ENCODE measurements around the gene TAF1A. TPM values are rescaled to one million over a fixed set of nuclear protein-coding genes. Genes with fewer than 3 reads are reported as not detected.

The TAF1A gene
- total RNA-seq, 1 experiment from 2014 or later, result 19.3 TPM

DNA sequence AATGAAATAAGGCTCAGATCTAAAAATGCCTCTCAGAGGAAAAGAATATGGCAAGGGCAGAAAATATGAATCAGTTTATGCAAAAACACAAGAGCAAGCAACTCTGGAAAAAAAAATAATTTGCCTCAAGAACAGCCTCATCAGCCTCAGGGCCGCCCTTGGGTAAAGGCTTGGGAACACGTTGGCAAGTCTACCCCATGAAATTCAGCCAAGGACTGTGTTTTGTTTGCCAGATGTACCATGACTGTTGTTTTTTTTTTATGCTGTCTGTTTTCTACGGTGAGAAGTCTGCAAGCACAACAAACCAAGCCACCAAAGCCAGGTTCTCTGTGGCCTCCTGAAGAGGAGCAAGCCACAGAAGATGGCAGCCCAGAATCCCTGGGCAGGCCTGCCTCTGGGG, 59.8 kb downstream of the TAF1A start:
- Histone ChIP-seq H3K9me3 (ENCODE audit: low read depth, low read length, poor library complexity, severe bottlenecking) (no peaks in the 10 kb centered on the region), H3K27me3 (replicated peaks; ENCODE audit: insufficient read depth, low read depth, low read length, poor library complexity) (no peaks in the 10 kb centered on the region), H3K27ac (ENCODE audit: low read depth, low read length, poor library complexity, severe bottlenecking) (no peak overlapping the region), H3K4me3 (ENCODE audit: low read depth, low read length, poor library complexity, severe bottlenecking) (no peak overlapping the region), H3K4me1 (ENCODE audit: insufficient read depth, low read length, poor library complexity, severe bottlenecking) (no peaks in the 10 kb centered on the region), H3K36me3 (ENCODE audit: insufficient read depth, low read length, poor library complexity, severe bottlenecking) (no peaks in the 10 kb centered on the region)
- TF ChIP-seq EZH2 (IDR thresholded peaks at IDR 0.05; ENCODE audit: borderline replicate concordance, low read depth, low read length, poor library complexity, severe bottlenecking), result no peak
- TF ChIP-seq, protein P1, sequence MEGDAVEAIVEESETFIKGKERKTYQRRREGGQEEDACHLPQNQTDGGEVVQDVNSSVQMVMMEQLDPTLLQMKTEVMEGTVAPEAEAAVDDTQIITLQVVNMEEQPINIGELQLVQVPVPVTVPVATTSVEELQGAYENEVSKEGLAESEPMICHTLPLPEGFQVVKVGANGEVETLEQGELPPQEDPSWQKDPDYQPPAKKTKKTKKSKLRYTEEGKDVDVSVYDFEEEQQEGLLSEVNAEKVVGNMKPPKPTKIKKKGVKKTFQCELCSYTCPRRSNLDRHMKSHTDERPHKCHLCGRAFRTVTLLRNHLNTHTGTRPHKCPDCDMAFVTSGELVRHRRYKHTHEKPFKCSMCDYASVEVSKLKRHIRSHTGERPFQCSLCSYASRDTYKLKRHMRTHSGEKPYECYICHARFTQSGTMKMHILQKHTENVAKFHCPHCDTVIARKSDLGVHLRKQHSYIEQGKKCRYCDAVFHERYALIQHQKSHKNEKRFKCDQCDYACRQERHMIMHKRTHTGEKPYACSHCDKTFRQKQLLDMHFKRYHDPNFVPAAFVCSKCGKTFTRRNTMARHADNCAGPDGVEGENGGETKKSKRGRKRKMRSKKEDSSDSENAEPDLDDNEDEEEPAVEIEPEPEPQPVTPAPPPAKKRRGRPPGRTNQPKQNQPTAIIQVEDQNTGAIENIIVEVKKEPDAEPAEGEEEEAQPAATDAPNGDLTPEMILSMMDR (conservative IDR thresholded peaks at IDR 0.05; ENCODE audit: low read depth, low read length), result no peak
- no peak for DNase-seq (ENCODE audit: low spot score)
- ChIA-PET POLR2A (ENCODE audit: low non-redundant PET) (no interaction called here), CTCF (no interaction called here)
- BruUV-seq (replicated peaks), result no TSS peak
- intact Hi-C loops (cut with micrococcal nuclease; ENCODE audit: unreplicated experiment), result no loop called here

DNA sequence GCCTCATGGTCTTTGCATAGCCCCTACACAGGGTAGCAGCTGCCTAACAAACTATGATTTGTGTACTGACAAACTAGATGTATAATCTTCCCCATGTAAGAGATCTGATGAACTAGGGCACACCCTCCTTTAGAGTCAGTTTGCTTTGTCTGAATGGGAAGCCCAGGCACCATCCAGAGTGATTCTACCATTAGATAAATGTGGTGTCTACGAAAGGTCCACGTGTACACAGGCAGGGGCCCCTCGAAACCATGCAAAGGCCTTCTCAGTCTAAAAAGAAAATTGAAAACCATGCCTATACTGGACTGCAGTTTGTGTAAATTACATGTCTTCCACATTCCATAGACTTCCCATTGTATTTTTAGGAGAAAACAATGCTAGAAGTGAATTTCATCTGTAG, 60.6 kb downstream of the TAF1A start:
- H3K9me3 ChIP-seq (ENCODE audit: low read depth, low read length, poor library complexity, severe bottlenecking), result no peaks in the 10 kb centered on the region
- H3K27ac ChIP-seq (ENCODE audit: low read depth, low read length, poor library complexity, severe bottlenecking), result no peak overlapping the region
- TF ChIP-seq, protein P1 (conservative IDR thresholded peaks at IDR 0.05; ENCODE audit: low read depth, low read length), result no peak
- no peak for TF ChIP-seq EZH2 (IDR thresholded peaks at IDR 0.05; ENCODE audit: borderline replicate concordance, low read depth, low read length, poor library complexity, severe bottlenecking)
- no peak for DNase-seq (ENCODE audit: low spot score)
- intact Hi-C loops (cut with micrococcal nuclease; ENCODE audit: unreplicated experiment), result no loop called here
- CTCF ChIA-PET, result no interaction called here
- no peaks in the 10 kb centered on the region for H3K27me3 ChIP-seq (replicated peaks; ENCODE audit: insufficient read depth, low read depth, low read length, poor library complexity)
- no peak overlapping the region for H3K4me3 ChIP-seq (ENCODE audit: low read depth, low read length, poor library complexity, severe bottlenecking)
- no peaks in the 10 kb centered on the region for H3K36me3 ChIP-seq (ENCODE audit: insufficient read depth, low read length, poor library complexity, severe bottlenecking)
- BruUV-seq (replicated peaks), result no TSS peak
- POLR2A ChIA-PET (ENCODE audit: low non-redundant PET), result no interaction called here
- H3K4me1 ChIP-seq (ENCODE audit: insufficient read depth, low read length, poor library complexity, severe bottlenecking), result no peaks in the 10 kb centered on the region

DNA sequence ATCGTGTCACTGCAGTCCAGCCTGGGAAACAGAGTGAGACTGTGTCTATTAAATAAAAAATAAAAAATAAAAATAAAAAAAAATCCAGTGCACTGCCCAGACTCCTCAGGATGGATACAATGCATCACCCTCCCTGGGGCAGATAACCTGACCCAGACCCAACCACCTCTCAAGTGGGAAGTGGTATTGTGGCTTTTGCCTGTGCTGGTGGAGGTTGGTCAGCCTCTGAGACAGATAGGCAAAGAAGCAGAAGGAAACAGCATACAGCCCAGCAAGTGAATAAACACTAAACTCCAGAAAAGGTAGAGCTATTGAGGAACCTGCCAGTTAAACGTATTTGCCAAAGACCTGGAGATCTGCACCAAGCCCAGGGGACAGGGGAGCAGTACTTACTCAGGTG, 63.8 kb downstream of the TAF1A start:
- no peak for DNase-seq (ENCODE audit: low spot score)
- ChIA-PET POLR2A (ENCODE audit: low non-redundant PET) (no interaction called here), CTCF (no interaction called here)
- Histone ChIP-seq H3K36me3 (ENCODE audit: insufficient read depth, low read length, poor library complexity, severe bottlenecking) (no peaks in the 10 kb centered on the region), H3K27me3 (replicated peaks; ENCODE audit: insufficient read depth, low read depth, low read length, poor library complexity) (no peaks in the 10 kb centered on the region), H3K4me1 (ENCODE audit: insufficient read depth, low read length, poor library complexity, severe bottlenecking) (no peaks in the 10 kb centered on the region), H3K4me3 (ENCODE audit: low read depth, low read length, poor library complexity, severe bottlenecking) (no peak overlapping the region), H3K27ac (ENCODE audit: low read depth, low read length, poor library complexity, severe bottlenecking) (no peak overlapping the region), H3K9me3 (ENCODE audit: low read depth, low read length, poor library complexity, severe bottlenecking) (no peaks in the 10 kb centered on the region)
- intact Hi-C loops (cut with micrococcal nuclease; ENCODE audit: unreplicated experiment), result no loop called here
- no TSS peak for BruUV-seq (replicated peaks)
- TF ChIP-seq EZH2 (IDR thresholded peaks at IDR 0.05; ENCODE audit: borderline replicate concordance, low read depth, low read length, poor library complexity, severe bottlenecking), result no peak
- TF ChIP-seq, protein P1 (conservative IDR thresholded peaks at IDR 0.05; ENCODE audit: low read depth, low read length), result no peak
